NCI-H446 (cell line): ENCODE results near the gene SLC22A23.

ENCODE experiments used
- DNase-seq, 2 experiments: peaks; one replicate each; lab custom pipeline; 2025; lab: John Stamatoyannopoulos, UW

SLC22A23 gene

GRCh38 chr6:3335169-3335568, 121.7 kb downstream of the SLC22A23 start:
- DNase-seq: no peak

- DNase-seq: no peak
Observed at GRCh38 chr6:3334555-3334954, 122.3 kb downstream of the SLC22A23 start.

GRCh38 chr6:3333263-3333662, 123.6 kb downstream of the SLC22A23 start:
- no peak for DNase-seq

GRCh38 chr6:3331971-3332370, 124.9 kb downstream of the SLC22A23 start:
- DNase-seq: no peak

- DNase-seq: no peak
Observed at GRCh38 chr6:3331494-3331893, 125.4 kb downstream of the SLC22A23 start.

- no peak for DNase-seq
Observed at GRCh38 chr6:3330199-3330598, 126.7 kb downstream of the SLC22A23 start.

- DNase-seq: no peak
Observed at GRCh38 chr6:3329393-3330051, 127.3 kb downstream of the SLC22A23 start.

- no peak for DNase-seq
Observed at GRCh38 chr6:3328796-3329195, 128.1 kb downstream of the SLC22A23 start.

- no peak for DNase-seq
Observed at GRCh38 chr6:3328145-3328544, 128.7 kb downstream of the SLC22A23 start.

- no peak for DNase-seq
Observed at GRCh38 chr6:3327403-3327802, 129.4 kb downstream of the SLC22A23 start.

GRCh38 chr6:3326981-3327380, 129.9 kb downstream of the SLC22A23 start:
- no peak for DNase-seq

- no peak for DNase-seq
Observed at GRCh38 chr6:3326184-3326971, 130.5 kb downstream of the SLC22A23 start.

- no peak for DNase-seq
Observed at GRCh38 chr6:3325210-3325609, 131.6 kb downstream of the SLC22A23 start.

GRCh38 chr6:3324262-3324942, 132.4 kb downstream of the SLC22A23 start:
- no peak for DNase-seq

- DNase-seq: no peak
Observed at GRCh38 chr6:3323696-3324261, 133.1 kb downstream of the SLC22A23 start.

- DNase-seq: no peak
Observed at GRCh38 chr6:3323148-3323547, 133.7 kb downstream of the SLC22A23 start.

- DNase-seq: no peak
Observed at GRCh38 chr6:3322366-3322890, 134.4 kb downstream of the SLC22A23 start.

GRCh38 chr6:3321875-3322274, 135.0 kb downstream of the SLC22A23 start:
- no peak for DNase-seq

GRCh38 chr6:3321042-3321441, 135.8 kb downstream of the SLC22A23 start:
- no peak for DNase-seq

GRCh38 chr6:3320238-3320811, 136.5 kb downstream of the SLC22A23 start:
- DNase-seq: no peak

GRCh38 chr6:3319610-3320200, 137.1 kb downstream of the SLC22A23 start:
- DNase-seq: no peak
